Panc1 (cell line): ENCODE data around the gene NAGLU. TPM values are rescaled to one million over a fixed set of nuclear protein-coding genes. Genes with fewer than 3 reads are reported as not detected.
A peak's percentile ranks its signal among the peaks of the same experiment; 100 is the strongest.

ENCODE experiments used
- ATAC-seq: fragments of 200-7000 bp; cut with Tn5 transposase; 2 replicates; pipeline ENCODE4 v1.9.1; 2020; ENCODE audit warnings: mild to moderate bottlenecking, moderate library complexity
- BruUV-seq: library from RNA; stranded (reverse); fragments of 400-500 nt; replicated peaks from 2 replicates; lab custom pipeline; 2021; lab: Mats Ljungman, UMichigan
- CTCF ChIA-PET: fragments of 300-600 bp; sonication (Branson Sonifier 250); formaldehyde crosslinking; loops from one replicate; lab custom pipeline; 2022; ENCODE audit warnings: antibody characterized with exemption; lab: Charles Lee
- POLR2A ChIA-PET: fragments of 300-600 bp; sonication (Branson Sonifier 250); formaldehyde crosslinking; loops from one replicate; lab custom pipeline; 2022; ENCODE audit warnings: antibody characterized with exemption; lab: Charles Lee
- DNase-seq: peaks from one replicate; pipeline ENCODE4 v3.0.0-alpha.2; 2010; ENCODE audit warnings: low read depth, low spot score
- H3K27ac ChIP-seq: 2 replicates; pipeline ENCODE4 v1.5.1; 2011; ENCODE audit warnings: mild to moderate bottlenecking, low read length, inconsistent platforms
- H3K27me3 ChIP-seq: fragments of 200-500 bp; sonication (Bioruptor generic); 2 replicates; pipeline ENCODE4 v1.6.0; 2014; ENCODE audit warnings: low read length, inconsistent platforms; ENCODE audit not compliant: control insufficient read depth, insufficient read depth
- H3K36me3 ChIP-seq: fragments of 200-500 bp; sonication (Bioruptor generic); 2 replicates; pipeline ENCODE4 v1.5.1; 2014; ENCODE audit warnings: inconsistent platforms, mild to moderate bottlenecking, low read length, moderate library complexity; ENCODE audit not compliant: control insufficient read depth, insufficient read depth
- H3K4me1 ChIP-seq: 2 replicates; pipeline ENCODE4 v1.5.1; 2011; ENCODE audit warnings: inconsistent platforms, mild to moderate bottlenecking, low read length, moderate library complexity; ENCODE audit not compliant: control insufficient read depth, insufficient read depth
- H3K4me3 ChIP-seq, 2 experiments: 2 replicates each; pipeline ENCODE4 v1.5.1; 2011 to 2012; ENCODE audit warnings: low read depth in 2 of 2, low read length in 2 of 2, mild to moderate bottlenecking in 2 of 2, inconsistent platforms in 1 of 2, moderate library complexity in 1 of 2
- H3K9me3 ChIP-seq: fragments of 200-500 bp; sonication (Bioruptor generic); 2 replicates; pipeline ENCODE4 v1.5.1; 2014; ENCODE audit warnings: low read depth, mild to moderate bottlenecking, inconsistent platforms, low read length, moderate library complexity; ENCODE audit not compliant: control insufficient read depth, insufficient read depth
- POLR2AphosphoS5 ChIP-seq: IDR thresholded peaks from 2 replicates; pipeline ENCODE4 v1.6.1; 2012; ENCODE audit warnings: mild to moderate bottlenecking, low read depth, low read length, moderate library complexity
- SIN3A ChIP-seq: IDR thresholded peaks from 2 replicates; pipeline ENCODE4 v1.6.1; 2012; ENCODE audit warnings: low read depth, mild to moderate bottlenecking, low read length, moderate library complexity, borderline replicate concordance; ENCODE audit not compliant: insufficient read depth
- TCF7L2 ChIP-seq: IDR thresholded peaks from 2 replicates; pipeline ENCODE4 v1.6.1; 2011; ENCODE audit warnings: mild to moderate bottlenecking, low read depth, low read length, inconsistent platforms
- in situ Hi-C: cut with HindIII; loops from 2 replicates; pipeline ENCODE4 v1.10.0; 2016; ENCODE audit warnings: low sequenced_read_pairs, low pct_unique_long_range_greater_than_20kb
- intact Hi-C: fragments of 100-400 bp; cut with micrococcal nuclease; formaldehyde crosslinking; loops from one replicate; pipeline ENCODE4 v1.10.0; 2022; ENCODE audit not compliant: unreplicated experiment
- total RNA-seq: library from RNA; stranded (reverse); gene quantifications from one replicate; pipeline ENCODE4 v1.2.1, GENCODE V29; 2021; ENCODE audit not compliant: unreplicated experiment
- TF ChIP-seq, protein P1 (sequence below): fragments of 450-650 bp; IDR thresholded peaks from 2 replicates; pipeline ENCODE4 v1.5.1; 2017; ENCODE audit warnings: mild to moderate bottlenecking
- TF ChIP-seq, protein P2 (sequence below), 2 experiments: IDR thresholded peaks; 2 replicates each; pipeline ENCODE4 v1.6.1; 2011 to 2012; ENCODE audit warnings: low read depth in 2 of 2, control low read depth in 1 of 2, low read length in 1 of 2, mild to moderate bottlenecking in 1 of 2, moderate library complexity in 1 of 2; ENCODE audit not compliant: insufficient read depth in 1 of 2

Gene NAGLU
- total RNA-seq, 1 experiment from 2014 or later: 33.5 TPM

DNA sequence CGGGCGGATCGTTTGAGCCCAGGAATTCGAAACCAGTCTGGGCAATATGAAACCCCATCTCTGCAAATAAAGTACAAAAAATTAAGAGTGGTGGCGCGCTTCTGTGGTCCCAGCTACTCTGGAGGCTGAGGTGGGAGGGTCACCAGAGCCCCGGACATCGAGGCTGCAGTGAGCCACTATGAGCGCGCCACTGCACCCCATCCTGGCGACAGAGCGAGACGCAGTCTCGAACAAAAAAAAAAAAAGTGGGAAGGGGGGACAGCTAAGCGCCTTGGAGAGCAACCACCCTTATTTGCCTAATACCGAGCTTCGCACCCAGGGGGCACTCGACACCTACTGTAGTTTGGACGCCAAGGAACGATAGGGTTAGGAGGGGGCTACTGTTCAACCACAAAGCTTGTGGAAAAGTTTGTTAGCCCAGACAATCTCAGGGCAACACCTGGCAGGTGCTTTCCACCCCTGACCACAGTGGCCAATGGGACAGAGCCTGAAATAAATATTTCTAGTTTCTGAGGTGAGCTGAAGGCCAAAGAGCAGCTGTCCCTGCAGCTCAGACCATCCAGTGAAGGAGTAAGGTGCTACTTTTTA lies 42.3 kb downstream of the NAGLU start:
- TF ChIP-seq, protein P1, sequence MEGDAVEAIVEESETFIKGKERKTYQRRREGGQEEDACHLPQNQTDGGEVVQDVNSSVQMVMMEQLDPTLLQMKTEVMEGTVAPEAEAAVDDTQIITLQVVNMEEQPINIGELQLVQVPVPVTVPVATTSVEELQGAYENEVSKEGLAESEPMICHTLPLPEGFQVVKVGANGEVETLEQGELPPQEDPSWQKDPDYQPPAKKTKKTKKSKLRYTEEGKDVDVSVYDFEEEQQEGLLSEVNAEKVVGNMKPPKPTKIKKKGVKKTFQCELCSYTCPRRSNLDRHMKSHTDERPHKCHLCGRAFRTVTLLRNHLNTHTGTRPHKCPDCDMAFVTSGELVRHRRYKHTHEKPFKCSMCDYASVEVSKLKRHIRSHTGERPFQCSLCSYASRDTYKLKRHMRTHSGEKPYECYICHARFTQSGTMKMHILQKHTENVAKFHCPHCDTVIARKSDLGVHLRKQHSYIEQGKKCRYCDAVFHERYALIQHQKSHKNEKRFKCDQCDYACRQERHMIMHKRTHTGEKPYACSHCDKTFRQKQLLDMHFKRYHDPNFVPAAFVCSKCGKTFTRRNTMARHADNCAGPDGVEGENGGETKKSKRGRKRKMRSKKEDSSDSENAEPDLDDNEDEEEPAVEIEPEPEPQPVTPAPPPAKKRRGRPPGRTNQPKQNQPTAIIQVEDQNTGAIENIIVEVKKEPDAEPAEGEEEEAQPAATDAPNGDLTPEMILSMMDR: peak; percentile 71
- TF ChIP-seq, protein P2, sequence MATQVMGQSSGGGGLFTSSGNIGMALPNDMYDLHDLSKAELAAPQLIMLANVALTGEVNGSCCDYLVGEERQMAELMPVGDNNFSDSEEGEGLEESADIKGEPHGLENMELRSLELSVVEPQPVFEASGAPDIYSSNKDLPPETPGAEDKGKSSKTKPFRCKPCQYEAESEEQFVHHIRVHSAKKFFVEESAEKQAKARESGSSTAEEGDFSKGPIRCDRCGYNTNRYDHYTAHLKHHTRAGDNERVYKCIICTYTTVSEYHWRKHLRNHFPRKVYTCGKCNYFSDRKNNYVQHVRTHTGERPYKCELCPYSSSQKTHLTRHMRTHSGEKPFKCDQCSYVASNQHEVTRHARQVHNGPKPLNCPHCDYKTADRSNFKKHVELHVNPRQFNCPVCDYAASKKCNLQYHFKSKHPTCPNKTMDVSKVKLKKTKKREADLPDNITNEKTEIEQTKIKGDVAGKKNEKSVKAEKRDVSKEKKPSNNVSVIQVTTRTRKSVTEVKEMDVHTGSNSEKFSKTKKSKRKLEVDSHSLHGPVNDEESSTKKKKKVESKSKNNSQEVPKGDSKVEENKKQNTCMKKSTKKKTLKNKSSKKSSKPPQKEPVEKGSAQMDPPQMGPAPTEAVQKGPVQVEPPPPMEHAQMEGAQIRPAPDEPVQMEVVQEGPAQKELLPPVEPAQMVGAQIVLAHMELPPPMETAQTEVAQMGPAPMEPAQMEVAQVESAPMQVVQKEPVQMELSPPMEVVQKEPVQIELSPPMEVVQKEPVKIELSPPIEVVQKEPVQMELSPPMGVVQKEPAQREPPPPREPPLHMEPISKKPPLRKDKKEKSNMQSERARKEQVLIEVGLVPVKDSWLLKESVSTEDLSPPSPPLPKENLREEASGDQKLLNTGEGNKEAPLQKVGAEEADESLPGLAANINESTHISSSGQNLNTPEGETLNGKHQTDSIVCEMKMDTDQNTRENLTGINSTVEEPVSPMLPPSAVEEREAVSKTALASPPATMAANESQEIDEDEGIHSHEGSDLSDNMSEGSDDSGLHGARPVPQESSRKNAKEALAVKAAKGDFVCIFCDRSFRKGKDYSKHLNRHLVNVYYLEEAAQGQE (IDR thresholded peaks at IDR 0.05; ENCODE audit: insufficient read depth in 1 of 2, low read depth in 2 of 2, low read length in 1 of 2): no peak
- H3K9me3 ChIP-seq: no peaks in the 10 kb centered on the region
- no peaks in the 10 kb centered on the region for H3K27me3 ChIP-seq
- in situ Hi-C loops: no loop called here
- ChIA-PET CTCF (interaction anchor here (0.5 to 3.0 kb wide), 10 partner anchors 8 to 358 kb away, joined by 3 to 14 read pairs (median 3); no protein-coding TSS in a partner anchor), POLR2A (no interaction called here)
- intact Hi-C loops: loop anchor here (5.0 kb wide), 1 partner anchor 99 kb away; the partner anchor contains the start of gene PLEKHH3
- peak overlapping the region; percentile 69 to 92 for H3K4me3 ChIP-seq
- peak; percentile 24 for DNase-seq
- BruUV-seq: no TSS peak
- peaks cover 4% of the 10 kb centered on the region; the same call in 1 of the 2 replicates for H3K36me3 ChIP-seq
- peak; percentile 61 for ATAC-seq
- peak overlapping the region; percentile 91 for H3K27ac ChIP-seq
- H3K4me1 ChIP-seq: peaks cover 11% of the 10 kb centered on the region

DNA sequence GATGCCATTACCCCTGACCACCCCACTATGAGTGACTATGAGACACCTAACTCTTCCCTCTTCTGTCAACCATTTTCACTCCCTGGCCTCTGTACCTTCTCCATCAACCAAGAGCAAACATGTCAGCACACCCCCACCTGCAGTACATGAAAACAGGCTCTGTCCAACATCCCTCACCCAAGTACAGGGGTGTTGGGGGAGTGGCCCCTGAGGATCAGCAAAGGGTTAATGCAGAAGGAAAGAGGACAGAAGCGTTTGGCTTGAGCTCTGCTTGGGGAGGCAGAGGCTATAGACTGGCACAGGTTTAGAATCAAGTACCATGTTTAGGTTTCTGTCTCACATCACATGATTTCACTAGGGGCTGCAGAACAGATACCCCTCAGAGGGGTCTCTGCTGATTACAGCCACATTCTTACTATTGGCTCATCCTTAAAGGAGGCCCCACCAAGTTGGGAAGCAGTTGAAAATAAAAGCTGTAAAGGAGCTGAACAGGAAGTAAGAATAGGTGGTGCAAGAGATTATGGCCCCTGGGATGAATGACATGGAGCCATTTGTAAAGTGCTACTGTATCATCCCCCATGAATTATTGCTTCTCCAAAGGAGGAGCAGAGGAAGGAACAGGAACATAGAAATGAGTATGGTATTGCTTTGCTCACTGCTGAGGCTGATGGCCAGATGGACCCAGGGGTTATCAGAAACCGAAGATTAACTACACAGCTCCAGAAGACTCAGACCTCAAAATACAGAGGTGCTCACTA lies 43.9 kb downstream of the NAGLU start:
- ATAC-seq: no peak
- ChIA-PET POLR2A (no interaction called here), CTCF (interaction anchor here (0.6 kb wide), 1 partner anchor 363 kb away, joined by 4 read pairs; no protein-coding TSS in a partner anchor)
- no peaks in the 10 kb centered on the region for H3K9me3 ChIP-seq
- no peak overlapping the region for H3K4me3 ChIP-seq
- H3K27ac ChIP-seq: no peak overlapping the region
- DNase-seq: no peak
- peaks cover 5% of the 10 kb centered on the region; the same call in 1 of the 2 replicates for H3K36me3 ChIP-seq
- no peaks in the 10 kb centered on the region for H3K27me3 ChIP-seq
- in situ Hi-C loops (no loop called here), intact Hi-C loops (loop anchor here (5.0 kb wide), 1 partner anchor 97 kb away; the partner anchor contains the start of gene PLEKHH3)
- peaks cover 8% of the 10 kb centered on the region for H3K4me1 ChIP-seq
- BruUV-seq: no TSS peak
- TF ChIP-seq TCF7L2 (no peak), POLR2AphosphoS5 (no peak), SIN3A (no peak)
- TF ChIP-seq, protein P2 (IDR thresholded peaks at IDR 0.05; ENCODE audit: insufficient read depth in 1 of 2, low read depth in 2 of 2, low read length in 1 of 2): no peak
- TF ChIP-seq, protein P1: no peak
